Measurements from ENCODE around the gene GLIPR1.

DNA sequence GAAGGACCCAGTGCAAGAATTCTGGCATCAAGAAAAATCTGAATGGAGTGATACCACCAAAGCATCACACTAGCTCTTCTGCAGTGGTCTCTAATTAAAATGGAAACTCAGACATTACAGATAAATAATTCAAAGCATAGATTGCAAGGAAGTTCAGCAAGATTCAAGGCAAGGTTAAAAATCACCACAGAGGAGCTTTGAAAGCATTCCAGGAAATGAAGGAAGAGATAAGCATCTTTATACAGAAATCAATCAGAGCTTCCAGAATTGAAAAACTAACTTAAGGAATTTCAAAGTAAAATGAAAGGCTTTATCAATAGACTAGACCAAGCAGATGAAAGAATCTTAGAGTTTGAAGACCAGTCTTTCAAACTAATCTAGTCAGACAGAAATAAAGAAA is 20.4 kb upstream of the GLIPR1 start:
- TF ChIP-seq TAF1 (IDR thresholded peaks at IDR 0.05; ENCODE audit: borderline replicate concordance, low read depth, low read length) (no peak), POLR2AphosphoS5 (IDR thresholded peaks at IDR 0.05; ENCODE audit: low read depth, low read length) (no peak), POLR2A (IDR thresholded peaks at IDR 0.05; ENCODE audit: low read depth, low read length) (no peak)
